GM13977 (cell line): ENCODE data around the gene WRAP73.

Experiments used
- DNase-seq: peaks from one replicate; pipeline ENCODE4 v3.0.0; 2012; ENCODE audit warnings: low spot score
- in situ Hi-C: fragments of 300-500 bp; cut with MboI; formaldehyde crosslinking; loops from one replicate; pipeline ENCODE4 v1.12.0; 2022; ENCODE audit warnings: low sequenced_read_pairs, low pct_unique_long_range_greater_than_20kb, mixed read lengths, inconsistent platforms; ENCODE audit not compliant: unreplicated experiment
- TF ChIP-seq, protein P1 (sequence below): IDR thresholded peaks from 2 replicates; pipeline ENCODE4 v1.5.1; 2012; ENCODE audit warnings: mild to moderate bottlenecking, control low read depth; ENCODE audit not compliant: insufficient read depth; ENCODE audit errors: extremely low read depth, missing control alignments

The WRAP73 gene

DNA sequence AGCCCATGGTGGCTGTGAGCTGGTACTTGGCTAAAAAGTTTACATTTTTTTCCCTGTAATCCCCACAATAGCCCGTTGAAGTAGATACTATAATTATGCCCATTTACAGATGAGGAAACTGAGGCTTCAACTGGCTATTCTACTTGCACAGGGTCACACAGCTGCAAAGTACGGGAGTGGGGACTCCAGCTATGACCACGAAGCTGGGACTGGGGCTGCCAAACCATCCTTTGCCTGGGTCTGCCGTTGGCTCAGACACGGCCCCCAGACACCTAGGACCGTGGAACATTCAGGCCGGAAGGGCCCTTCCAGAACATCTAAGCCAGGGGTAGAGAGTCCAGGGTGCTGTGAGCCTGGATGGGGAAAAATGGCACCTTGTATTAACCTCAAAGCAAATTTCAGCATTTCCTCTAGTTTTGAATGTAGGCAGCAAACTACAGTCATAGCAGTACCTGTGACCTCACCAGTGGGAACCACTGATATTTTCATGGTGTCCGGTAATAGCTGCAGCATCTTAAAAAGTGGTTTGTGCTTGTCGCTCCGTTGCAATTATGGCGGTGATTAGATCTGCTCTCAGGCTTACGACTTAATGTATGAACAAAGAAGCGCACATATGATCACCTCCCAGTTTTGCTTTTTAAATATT is 6.7 kb upstream of the WRAP73 start:
- in situ Hi-C loops, result no loop called here
- peak; percentile 92 for DNase-seq
- TF ChIP-seq, protein P1, sequence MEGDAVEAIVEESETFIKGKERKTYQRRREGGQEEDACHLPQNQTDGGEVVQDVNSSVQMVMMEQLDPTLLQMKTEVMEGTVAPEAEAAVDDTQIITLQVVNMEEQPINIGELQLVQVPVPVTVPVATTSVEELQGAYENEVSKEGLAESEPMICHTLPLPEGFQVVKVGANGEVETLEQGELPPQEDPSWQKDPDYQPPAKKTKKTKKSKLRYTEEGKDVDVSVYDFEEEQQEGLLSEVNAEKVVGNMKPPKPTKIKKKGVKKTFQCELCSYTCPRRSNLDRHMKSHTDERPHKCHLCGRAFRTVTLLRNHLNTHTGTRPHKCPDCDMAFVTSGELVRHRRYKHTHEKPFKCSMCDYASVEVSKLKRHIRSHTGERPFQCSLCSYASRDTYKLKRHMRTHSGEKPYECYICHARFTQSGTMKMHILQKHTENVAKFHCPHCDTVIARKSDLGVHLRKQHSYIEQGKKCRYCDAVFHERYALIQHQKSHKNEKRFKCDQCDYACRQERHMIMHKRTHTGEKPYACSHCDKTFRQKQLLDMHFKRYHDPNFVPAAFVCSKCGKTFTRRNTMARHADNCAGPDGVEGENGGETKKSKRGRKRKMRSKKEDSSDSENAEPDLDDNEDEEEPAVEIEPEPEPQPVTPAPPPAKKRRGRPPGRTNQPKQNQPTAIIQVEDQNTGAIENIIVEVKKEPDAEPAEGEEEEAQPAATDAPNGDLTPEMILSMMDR, result no peak

DNA sequence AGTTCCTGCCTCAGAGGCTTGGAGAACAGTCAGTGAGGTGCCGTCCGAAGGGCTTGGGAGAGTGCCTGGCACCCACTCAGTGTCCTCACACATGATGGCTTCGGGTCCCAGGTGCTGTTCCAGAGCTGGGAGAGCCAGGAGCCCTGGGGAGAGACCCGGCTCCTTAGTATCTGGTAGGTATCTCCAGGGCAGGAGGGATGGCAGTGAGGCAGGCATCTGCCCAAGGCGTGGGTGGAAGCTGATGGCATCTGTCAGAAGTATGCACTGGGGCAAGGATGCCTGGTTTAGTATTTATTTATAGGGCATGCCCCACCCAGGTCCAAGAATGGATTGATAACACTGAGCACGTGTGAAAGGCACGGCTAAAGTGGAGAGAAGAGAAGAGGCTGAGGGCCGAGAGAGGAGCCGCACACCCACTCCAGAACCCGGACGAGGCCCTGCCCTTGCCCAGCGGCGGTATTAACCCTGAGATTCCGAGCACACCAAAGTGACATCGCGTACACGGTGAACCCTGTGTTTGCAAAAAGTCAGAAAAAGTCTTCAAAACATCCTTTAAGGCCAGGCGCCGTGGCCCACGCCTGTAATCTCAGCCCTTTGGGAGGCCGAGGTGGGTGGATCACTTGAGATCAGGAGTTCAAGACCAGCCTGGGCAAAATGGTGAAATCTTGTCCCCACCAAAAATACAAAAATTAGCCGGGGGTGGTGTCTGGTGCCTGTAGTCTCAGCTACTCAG is 4.8 kb upstream of the WRAP73 start:
- no peak for DNase-seq
- in situ Hi-C loops, result no loop called here
- TF ChIP-seq, protein P1, result no peak

DNA sequence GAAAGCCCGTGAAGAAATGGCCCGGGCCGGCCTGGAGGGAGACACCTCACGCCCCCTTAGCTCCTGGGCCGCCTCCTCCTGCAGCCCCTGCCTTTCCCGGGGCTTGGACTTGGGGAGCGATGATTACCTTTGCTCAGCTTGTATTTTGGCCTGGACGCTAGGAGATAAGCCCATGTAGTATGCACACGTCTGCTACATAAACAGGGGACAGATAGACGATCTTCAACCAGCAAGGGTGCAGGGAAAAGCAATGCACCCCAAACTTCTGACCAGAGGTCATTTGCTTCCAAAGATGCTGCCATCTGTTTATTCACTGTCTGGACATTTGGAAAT is 3.3 kb upstream of the WRAP73 start:
- TF ChIP-seq, protein P1, result no peak
- in situ Hi-C loops, result no loop called here
- no peak for DNase-seq

DNA sequence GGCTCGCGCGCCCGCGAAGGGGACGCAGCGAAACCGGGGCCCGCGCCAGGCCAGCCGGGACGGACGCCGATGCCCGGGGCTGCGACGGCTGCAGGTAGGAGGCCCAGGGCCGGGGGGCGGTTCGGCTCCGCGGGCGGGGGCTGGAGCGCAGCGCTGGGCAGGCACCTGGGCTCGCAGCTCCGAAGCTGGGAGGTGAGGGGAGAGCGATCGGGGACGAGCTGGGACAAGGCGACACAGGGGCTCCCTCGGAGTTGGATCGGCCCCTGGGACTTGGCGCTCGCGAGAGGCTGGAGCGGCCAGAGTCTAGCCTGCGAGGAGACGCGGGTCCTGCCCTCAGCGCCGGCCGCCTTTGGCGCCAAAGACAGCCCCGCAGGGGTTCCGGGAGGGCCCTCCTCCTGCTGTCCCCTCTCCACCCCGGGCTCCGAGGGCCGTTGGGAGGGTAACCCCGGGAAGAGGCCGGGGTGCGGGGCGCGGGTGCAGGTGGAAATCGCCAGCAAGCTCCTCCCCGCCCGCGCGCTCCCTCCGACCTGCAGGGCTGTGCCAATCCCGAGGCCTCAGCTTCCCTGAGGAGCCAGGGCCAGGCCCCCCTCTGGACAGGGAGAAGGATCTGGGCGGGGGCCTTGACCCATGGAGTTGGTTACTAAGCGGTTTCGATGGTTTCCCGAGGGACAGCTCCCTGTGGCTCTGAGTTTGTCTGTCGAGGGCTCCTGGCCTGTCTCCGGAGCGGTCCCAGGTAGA is 2.8 kb upstream of the WRAP73 start:
- TF ChIP-seq, protein P1, result no peak
- in situ Hi-C loops, result no loop called here
- peak; percentile 48 for DNase-seq

DNA sequence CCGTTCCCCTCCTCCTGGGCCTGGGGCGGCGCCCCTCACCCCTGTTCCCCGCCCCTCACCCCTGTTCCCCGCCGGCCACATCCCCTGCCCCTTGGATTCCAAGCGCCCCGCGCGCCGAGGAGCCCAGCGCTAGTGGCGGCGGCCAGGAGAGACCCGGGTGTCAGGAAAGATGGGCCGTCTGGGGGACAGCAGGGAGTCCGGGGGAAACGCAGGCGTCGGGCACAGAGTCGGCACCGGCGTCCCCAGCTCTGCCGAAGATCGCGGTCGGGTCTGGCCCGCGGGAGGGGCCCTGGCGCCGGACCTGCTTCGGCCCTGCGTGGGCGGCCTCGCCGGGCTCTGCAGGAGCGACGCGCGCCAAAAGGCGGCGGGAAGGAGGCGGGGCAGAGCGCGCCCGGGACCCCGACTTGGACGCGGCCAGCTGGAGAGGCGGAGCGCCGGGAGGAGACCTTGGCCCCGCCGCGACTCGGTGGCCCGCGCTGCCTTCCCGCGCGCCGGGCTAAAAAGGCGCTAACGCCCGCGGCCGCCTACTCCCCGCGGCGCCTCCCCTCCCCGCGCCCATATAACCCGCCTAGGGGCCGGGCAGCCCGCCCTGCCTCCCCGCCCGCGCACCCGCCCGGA is 2.1 kb upstream of the WRAP73 start, which contains the start of gene TP73:
TP73 (plus strand) TSS at position 587 of the 618 bp plus-strand sequence. CDS start 29,850 bp downstream, outside the sequence.
- TF ChIP-seq, protein P1, result no peak
- peak; percentile 84 for DNase-seq
- in situ Hi-C loops, result no loop called here

DNA sequence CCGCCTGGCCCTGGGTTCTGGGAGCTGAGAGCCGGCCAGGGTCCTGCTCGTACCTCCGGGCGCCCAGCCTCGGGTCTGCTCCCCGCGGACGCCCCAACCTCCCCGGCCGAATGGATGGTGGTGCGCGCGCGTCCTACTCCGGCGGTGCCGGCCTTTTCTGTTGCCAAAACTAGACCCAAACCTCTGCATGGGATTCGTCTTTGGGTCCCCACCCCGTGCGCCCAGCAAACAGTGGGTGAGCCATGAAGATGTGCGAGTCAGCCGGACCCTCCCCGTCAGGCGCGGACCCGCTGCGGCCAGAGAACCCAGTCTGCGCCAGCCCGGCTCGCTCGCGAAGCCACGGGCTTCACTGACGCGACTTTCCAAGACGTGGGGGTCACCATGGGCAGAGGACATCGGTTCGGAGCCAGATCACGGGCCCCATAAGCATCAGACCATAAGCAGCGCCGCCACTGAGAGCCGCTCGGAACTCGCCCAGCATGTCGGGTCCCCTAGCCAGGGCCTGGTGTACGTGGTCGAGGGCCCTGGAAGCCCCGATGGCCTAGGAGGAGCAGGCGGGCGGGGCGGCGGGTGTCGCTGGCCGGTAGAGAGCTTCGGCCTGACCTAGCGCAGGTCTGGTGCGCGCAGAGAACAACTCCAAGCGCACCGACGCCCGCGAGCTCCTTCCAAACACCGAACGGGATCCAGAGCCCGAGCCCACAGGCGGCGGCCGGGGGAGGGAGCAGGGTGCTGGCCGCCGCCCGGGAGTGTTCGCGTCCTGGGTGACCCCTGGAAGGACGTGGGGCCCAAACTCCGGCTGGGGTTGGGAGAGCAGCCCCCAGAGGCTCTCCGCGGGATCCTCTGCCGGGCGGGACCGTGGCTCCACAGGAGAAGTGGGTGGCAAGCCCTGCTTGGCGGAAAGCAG is 1.4 kb upstream of the WRAP73 start:
- DNase-seq, result peak; percentile 57
- TF ChIP-seq, protein P1, result no peak
- in situ Hi-C loops, result no loop called here
